IPS DF 6.9 (cell line): ENCODE measurements around the gene ARHGEF11.

Experiments
- DNase-seq: peaks from one replicate; pipeline ENCODE4 v3.0.0-alpha.2; 2013; ENCODE audit warnings: low read depth, low spot score
- H3K27ac ChIP-seq: one replicate; pipeline ENCODE4 v1.5.1; 2013; ENCODE audit warnings: low read length, control low read depth
- H3K27me3 ChIP-seq: 2 replicates; pipeline ENCODE4 v1.6.1; 2013; ENCODE audit warnings: mild to moderate bottlenecking, low read length; ENCODE audit not compliant: control insufficient read depth, insufficient read depth
- H3K36me3 ChIP-seq: 2 replicates; pipeline ENCODE4 v1.6.1; 2013; ENCODE audit warnings: low read length; ENCODE audit not compliant: control insufficient read depth, insufficient read depth
- H3K4me1 ChIP-seq: 2 replicates; pipeline ENCODE4 v1.6.1; 2013; ENCODE audit warnings: low read length; ENCODE audit not compliant: control insufficient read depth, insufficient read depth
- H3K4me3 ChIP-seq: 2 replicates; pipeline ENCODE4 v1.5.1; 2013; ENCODE audit warnings: mild to moderate bottlenecking, low read length
- H3K9me3 ChIP-seq: 2 replicates; pipeline ENCODE4 v1.6.1; 2013; ENCODE audit warnings: low read length, inconsistent platforms; ENCODE audit not compliant: control insufficient read depth, insufficient read depth
- WGBS: extraction: QIAGEN DNeasy Blood & Tissue Kit; methylation state at CpG from one replicate; pipeline ENCODE4 v1.1.7; 2013; ENCODE audit warnings: mixed read lengths, missing lambda C conversion rate; ENCODE audit not compliant: insufficient read length, insufficient coverage; 5-methylcytosine and 5-hydroxymethylcytosine counted together

ARHGEF11 gene, protein sequence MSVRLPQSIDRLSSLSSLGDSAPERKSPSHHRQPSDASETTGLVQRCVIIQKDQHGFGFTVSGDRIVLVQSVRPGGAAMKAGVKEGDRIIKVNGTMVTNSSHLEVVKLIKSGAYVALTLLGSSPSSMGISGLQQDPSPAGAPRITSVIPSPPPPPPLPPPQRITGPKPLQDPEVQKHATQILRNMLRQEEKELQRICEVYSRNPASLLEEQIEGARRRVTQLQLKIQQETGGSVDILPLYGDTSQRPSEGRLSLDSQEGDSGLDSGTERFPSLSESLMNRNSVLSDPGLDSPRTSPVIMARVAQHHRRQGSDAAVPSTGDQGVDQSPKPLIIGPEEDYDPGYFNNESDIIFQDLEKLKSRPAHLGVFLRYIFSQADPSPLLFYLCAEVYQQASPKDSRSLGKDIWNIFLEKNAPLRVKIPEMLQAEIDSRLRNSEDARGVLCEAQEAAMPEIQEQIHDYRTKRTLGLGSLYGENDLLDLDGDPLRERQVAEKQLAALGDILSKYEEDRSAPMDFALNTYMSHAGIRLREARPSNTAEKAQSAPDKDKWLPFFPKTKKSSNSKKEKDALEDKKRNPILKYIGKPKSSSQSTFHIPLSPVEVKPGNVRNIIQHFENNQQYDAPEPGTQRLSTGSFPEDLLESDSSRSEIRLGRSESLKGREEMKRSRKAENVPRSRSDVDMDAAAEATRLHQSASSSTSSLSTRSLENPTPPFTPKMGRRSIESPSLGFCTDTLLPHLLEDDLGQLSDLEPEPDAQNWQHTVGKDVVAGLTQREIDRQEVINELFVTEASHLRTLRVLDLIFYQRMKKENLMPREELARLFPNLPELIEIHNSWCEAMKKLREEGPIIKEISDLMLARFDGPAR (N-terminal part only)

DNA sequence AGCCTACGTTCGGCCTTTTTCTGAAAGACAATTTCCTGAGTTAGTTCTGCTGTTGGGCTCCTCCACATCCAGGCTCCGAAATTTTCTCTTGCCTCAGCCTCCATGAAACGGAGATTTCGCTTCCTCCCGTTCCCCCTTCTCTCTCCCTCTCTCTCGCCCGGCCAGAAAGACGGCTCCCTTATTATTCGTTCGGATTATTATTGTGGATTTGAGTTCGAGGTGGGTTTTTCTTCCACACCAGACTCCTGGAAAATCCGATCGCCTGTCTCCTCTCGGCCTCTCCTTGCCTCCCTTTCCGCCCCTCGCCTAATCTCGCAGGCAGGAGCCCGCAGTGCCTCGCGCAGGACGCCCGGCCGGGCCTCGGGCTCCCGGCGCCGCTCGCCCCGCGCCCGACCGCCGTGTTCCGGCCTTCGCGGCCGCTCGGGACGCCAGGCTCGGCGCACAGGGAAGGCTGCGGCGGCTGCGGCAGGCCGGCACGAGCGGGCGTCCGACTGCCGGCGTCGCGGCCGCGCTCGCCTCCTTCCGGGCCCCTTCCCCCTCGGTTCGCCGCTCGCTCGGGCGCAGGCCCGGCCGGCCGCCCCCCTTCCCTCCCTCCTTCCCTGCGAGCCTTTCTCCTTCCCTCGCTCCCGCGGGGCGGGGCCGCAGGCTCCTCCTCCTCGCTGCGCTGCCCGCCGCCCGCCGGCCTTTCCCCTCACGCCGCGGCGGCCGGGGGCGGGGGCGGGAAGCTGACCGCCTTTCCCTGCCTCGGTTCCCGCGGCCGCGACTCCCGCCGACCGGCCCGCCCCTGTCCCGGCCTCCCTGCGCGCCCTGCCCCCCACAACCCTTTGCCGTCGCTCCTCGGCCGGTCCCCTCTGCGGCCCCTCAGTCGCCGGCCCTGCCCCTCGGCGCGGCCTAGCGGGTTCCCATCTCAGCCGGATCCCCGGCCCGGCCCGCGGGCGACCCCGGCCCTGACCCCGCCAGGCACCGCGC lies at the start of gene ARHGEF11:
Gene ARHGEF11 (minus strand): TSS at position 493 of the 969 bp plus-strand sequence. CDS start 1,412 bp downstream, outside the sequence.
- no peaks in the 10 kb centered on the region for H3K36me3 ChIP-seq
- DNase-seq: peak; percentile 64
- peaks cover 5% of the 10 kb centered on the region; the same call in 1 of the 2 replicates for H3K4me1 ChIP-seq
- peak within 1 kb of the TSS; percentile 67 for H3K4me3 ChIP-seq
- no peaks in the 10 kb centered on the region for H3K9me3 ChIP-seq
- no peak within 1 kb of the TSS for H3K27ac ChIP-seq
- no peaks in the 10 kb centered on the region for H3K27me3 ChIP-seq
- WGBS: no CpG with 5 or more reads among the region's 120 CpGs

DNA sequence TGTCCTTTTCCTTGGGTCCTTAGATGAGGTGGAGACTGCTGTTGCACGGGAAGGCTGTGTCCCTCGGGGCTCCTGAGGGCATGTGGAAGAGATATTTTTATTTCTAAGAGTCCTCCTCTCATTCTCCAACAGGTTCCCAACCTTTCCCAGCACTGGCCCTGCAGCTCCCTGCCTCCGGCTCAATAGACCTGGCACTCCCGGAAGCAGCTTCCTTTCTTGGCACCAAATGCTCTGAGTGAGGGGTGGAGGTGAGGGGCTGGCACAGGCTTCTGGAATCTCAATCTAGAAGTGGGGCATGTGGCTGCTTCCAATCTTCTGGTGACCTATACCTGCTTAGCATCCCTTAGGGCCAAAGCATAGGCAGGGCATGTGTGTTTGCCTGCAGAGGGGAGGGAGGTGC lies 49.5 kb upstream of the ARHGEF11 start:
- Histone ChIP-seq H3K9me3 (no peaks in the 10 kb centered on the region), H3K27ac (no peak overlapping the region), H3K4me3 (no peak overlapping the region), H3K27me3 (no peaks in the 10 kb centered on the region), H3K4me1 (no peaks in the 10 kb centered on the region; the same call in 1 of the 2 replicates), H3K36me3 (no peaks in the 10 kb centered on the region)
- no CpG with 5 or more reads among the region's 4 CpGs for WGBS
- no peak for DNase-seq

DNA sequence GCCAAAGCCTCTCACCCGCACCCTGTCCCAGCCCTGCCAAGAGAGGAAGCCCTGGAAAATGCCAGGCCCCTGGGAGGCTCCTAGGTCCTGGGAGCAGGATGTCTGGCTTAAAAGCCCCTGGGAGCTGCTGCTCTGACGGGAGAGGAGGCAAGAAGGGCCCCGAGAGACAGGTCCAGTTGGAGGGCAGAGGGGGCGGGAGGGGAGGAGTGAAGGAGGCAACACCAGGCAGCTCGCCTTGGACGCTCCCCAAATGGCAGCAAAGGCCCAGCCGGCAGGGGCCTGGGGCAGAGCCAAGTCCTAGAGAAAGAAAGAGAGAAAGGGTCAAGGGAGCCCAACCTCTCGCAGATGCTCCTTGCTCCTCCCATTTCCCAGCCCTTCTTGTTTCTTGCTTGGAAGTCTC lies 47.3 kb upstream of the ARHGEF11 start:
- Histone ChIP-seq H3K27ac (no peak overlapping the region), H3K4me3 (no peak overlapping the region), H3K27me3 (no peaks in the 10 kb centered on the region), H3K9me3 (no peaks in the 10 kb centered on the region), H3K4me1 (no peaks in the 10 kb centered on the region; the same call in 1 of the 2 replicates), H3K36me3 (no peaks in the 10 kb centered on the region)
- no CpG with 5 or more reads among the region's 8 CpGs for WGBS
- no peak for DNase-seq

DNA sequence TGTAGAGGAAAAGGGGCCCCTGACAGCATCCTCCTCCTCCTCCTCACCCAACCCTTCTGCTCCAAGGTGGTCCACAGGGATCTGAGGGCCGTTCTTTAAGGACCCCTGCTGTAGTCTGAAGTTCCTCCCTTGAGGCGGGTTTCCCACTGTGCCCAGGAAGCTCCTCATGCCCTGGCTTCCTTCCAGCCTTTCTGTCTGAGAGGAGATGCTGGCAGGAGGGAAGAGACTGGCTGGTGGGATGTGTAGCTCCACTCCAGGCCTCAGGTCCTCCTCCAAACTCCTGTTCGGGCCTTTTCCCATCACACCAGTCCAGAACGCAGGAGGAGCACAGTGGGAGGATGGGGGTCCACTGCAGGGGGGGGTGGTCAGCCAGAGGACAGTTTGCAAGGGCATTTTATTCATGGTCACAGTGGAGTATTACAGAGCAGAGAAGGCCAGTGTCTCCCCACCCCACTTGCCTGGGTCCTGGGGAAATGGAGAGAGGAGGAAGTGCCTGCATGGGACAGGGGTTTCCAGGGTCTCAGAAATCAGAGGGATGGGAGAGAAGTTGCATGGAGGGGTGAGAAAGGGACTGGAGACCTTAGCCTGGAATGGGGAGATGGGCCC lies 46.2 kb upstream of the ARHGEF11 start:
- Histone ChIP-seq H3K4me3 (no peak overlapping the region), H3K9me3 (no peaks in the 10 kb centered on the region), H3K36me3 (no peaks in the 10 kb centered on the region), H3K27me3 (no peaks in the 10 kb centered on the region), H3K4me1 (no peaks in the 10 kb centered on the region; the same call in 1 of the 2 replicates), H3K27ac (no peak overlapping the region)
- WGBS: no CpG with 5 or more reads among the region's 4 CpGs
- DNase-seq: no peak

DNA sequence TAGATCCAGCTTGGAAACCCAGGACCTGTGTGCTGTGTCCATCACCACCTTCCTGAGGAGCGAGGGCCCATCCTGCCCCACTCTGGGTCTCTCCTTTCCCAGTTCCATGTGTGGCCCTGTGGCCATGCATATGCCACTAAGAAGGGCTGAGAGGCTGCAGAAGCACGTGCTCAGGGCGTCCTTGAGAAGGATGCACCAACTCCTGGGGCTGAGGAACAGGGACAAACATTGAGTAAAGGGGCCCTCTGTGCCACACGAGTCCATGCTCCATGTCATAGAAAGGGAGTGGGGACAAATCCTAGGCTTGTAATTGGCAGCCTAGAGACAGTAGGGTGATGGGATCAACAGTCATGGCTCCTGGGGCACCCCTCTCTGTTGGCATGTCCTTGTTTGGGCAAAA lies 45.6 kb upstream of the ARHGEF11 start:
- Histone ChIP-seq H3K4me3 (no peak overlapping the region), H3K27ac (no peak overlapping the region), H3K9me3 (no peaks in the 10 kb centered on the region), H3K36me3 (no peaks in the 10 kb centered on the region), H3K4me1 (no peaks in the 10 kb centered on the region; the same call in 1 of the 2 replicates), H3K27me3 (no peaks in the 10 kb centered on the region)
- no CpG with 5 or more reads among the region's 4 CpGs for WGBS
- no peak for DNase-seq

DNA sequence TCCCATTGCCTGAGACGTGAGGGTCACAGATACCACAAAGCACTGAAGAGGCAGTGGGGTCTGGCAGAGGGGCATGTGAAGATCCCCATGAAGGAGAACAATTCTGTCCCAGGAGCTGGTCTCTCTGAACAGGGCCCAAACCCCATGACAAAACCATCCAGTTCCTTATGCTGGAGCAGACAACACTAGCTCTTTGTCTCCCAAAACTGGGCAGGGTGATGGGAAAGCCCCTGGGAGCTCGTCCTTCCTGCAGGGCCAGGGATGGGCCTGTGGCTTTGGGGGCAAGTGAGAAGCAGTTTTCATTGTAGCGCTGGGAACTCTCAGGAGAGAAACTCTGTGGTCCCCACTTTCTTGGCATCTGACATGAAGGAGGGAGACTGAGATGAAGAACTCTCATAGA lies 45.2 kb upstream of the ARHGEF11 start:
- WGBS: no CpG with 5 or more reads among the region's 3 CpGs

DNA sequence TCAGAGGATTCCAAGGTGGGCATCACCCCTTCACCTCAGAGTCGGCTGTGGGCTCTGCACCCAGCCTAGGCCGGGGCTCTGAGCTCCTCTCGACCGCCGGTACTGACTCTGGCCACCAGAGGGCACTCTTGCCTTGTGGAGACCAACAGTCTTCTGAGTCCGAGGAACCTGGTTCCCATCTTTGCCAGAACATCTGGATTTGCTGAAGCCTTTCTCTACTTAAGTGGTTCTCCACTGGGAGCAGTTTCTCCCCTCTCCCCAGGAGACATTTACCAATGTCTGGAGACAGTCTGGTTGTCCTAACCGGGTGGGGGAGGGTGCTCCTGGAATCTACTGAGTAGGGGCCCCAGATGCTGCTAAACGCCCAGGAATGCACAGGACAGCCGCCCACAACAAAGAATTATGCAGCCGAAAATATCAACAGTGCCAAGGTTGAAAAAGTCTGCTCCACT lies 44.7 kb upstream of the ARHGEF11 start:
- Histone ChIP-seq H3K4me3 (no peak overlapping the region), H3K9me3 (no peaks in the 10 kb centered on the region), H3K27ac (no peak overlapping the region), H3K27me3 (no peaks in the 10 kb centered on the region), H3K4me1 (no peaks in the 10 kb centered on the region; the same call in 1 of the 2 replicates), H3K36me3 (no peaks in the 10 kb centered on the region)
- no CpG with 5 or more reads among the region's 10 CpGs for WGBS
- peak; percentile 85 for DNase-seq

More for the DNA sequence above, 45.2 kb upstream of the ARHGEF11 start:
- no peaks in the 10 kb centered on the region for H3K9me3 ChIP-seq
- H3K4me1 ChIP-seq: no peaks in the 10 kb centered on the region; the same call in 1 of the 2 replicates
- no peak overlapping the region for H3K4me3 ChIP-seq
- no peak for DNase-seq
- no peak overlapping the region for H3K27ac ChIP-seq
- no peaks in the 10 kb centered on the region for H3K27me3 ChIP-seq
- no peaks in the 10 kb centered on the region for H3K36me3 ChIP-seq

DNA sequence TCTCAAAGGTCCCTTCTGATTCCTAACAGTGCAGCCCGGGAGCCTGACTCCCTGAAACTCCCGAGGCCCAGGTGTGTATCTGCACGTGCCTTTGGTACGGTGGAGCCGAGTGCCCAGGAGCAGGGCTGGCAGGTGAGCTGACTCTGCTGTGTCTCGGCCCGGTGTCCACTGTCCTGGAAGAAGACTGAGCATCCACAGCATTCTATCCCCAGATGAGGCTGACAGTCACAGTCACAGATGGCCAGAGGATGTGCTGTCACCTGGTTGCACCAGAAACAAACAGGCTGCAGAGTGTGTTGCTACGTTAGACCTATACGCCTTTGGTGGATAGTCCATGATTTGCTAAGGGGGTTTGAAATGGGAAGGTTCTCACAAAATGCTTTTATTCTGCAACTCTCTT lies 44.2 kb upstream of the ARHGEF11 start:
- no peaks in the 10 kb centered on the region; the same call in 1 of the 2 replicates for H3K4me1 ChIP-seq
- DNase-seq: no peak
- no peaks in the 10 kb centered on the region for H3K27me3 ChIP-seq
- no peaks in the 10 kb centered on the region for H3K9me3 ChIP-seq
- no CpG with 5 or more reads among the region's 9 CpGs for WGBS
- no peak overlapping the region for H3K27ac ChIP-seq
- no peaks in the 10 kb centered on the region for H3K36me3 ChIP-seq
- H3K4me3 ChIP-seq: no peak overlapping the region

DNA sequence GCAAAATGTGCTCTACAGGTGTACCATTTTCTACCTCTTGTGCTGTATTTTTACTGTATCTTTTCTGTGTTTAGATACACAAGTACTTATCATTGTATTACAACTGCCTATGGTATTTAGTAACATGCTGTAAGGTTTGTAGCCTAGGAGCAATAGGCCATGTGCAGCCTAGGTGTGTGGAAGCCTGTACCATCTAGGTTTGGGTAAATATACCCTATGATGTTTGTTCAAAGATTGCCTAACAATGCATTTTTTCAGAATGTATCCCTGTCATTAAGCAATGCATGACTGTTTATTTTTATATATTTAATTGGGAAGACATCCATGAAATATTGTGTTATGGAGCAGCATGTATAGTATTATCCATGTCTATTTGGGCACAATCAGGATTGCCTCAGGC lies 43.1 kb upstream of the ARHGEF11 start:
- no peak for DNase-seq
- Histone ChIP-seq H3K27ac (no peak overlapping the region), H3K4me1 (no peaks in the 10 kb centered on the region; the same call in 1 of the 2 replicates), H3K9me3 (no peaks in the 10 kb centered on the region), H3K27me3 (no peaks in the 10 kb centered on the region), H3K4me3 (no peak overlapping the region), H3K36me3 (no peaks in the 10 kb centered on the region)
